ENCODE measurements around the gene UBASH3A. TPM values are rescaled to one million over a fixed set of nuclear protein-coding genes. Genes with fewer than 3 reads are reported as not detected.

The UBASH3A gene
- polyA plus RNA-seq, 4 donors = 0.06 TPM; not detected in 2

GRCh38 chr21:42443876-42444744, 40.4 kb downstream of the UBASH3A start:
- no peak for DNase-seq (ENCODE audit: low read depth in 4 of 4, low spot score in 2 of 4)

DNA sequence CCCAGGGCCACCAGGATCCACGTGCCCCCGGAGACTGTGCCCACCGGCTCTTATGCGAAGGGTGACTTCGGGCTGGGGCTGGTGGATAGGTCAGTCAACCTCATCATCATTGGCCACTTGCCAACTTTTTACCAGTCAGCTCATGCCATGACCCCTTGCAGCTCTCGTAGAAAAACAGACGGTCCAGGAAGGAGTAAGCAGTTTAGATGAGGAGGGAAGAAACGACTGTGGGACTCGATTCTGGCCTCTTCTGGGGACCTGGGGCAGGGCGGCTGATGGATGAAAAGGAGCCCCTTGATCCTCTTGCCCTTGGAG, 41.0 kb downstream of the UBASH3A start:
- no peak for DNase-seq (ENCODE audit: low read depth in 4 of 4, low spot score in 2 of 4)

DNA sequence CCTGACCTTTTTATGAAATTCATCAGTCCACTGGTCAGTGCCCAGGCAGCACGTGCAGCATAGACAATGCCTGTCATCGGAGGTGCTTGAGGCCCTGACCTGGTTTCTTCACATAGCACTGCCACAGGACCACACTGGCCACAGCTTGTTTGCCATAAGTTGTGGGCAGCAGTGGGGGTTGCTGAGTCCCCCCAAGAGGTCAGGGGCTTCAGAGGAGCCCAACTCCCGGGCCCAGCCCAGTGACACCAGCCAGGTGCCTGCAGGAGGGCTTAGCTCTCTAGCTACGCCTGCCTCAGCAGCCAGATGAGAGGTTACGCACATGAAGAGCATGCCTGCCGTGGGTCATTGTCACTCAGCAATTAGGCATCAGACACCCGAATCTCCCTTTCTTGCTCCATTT, 41.6 kb downstream of the UBASH3A start:
- DNase-seq (ENCODE audit: low read depth in 4 of 4, low spot score in 2 of 4) = no peak

DNA sequence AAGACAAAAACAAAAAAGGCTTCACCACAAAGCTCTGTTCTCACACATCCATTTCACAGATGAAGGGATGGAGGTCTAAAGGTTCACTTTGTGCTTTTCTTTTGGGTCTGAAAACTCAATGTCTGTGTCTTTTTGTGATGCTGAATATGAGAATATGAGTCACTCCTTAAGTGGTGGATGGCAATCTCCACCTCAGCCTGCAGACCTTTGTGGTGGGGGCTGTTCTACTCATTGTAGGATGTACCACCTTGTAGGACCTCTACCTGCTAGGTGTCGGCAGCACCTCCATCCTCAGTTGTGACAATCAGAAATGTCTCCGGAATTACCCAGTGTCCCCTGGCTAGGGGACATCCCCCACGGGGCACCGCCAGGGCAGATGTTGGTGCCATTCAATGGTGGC, 42.8 kb downstream of the UBASH3A start:
- no peak for DNase-seq (ENCODE audit: low read depth in 4 of 4, low spot score in 2 of 4)

GRCh38 chr21:42447182-42447581, 43.5 kb downstream of the UBASH3A start:
- no peak for DNase-seq (ENCODE audit: low read depth in 4 of 4, low spot score in 2 of 4)

GRCh38 chr21:42447732-42448131, 44.0 kb downstream of the UBASH3A start:
- DNase-seq (ENCODE audit: low read depth in 4 of 4, low spot score in 2 of 4) = no peak

GRCh38 chr21:42448686-42449085, 45.0 kb downstream of the UBASH3A start:
- DNase-seq (ENCODE audit: low read depth in 4 of 4, low spot score in 2 of 4) = no peak

- DNase-seq (ENCODE audit: low read depth in 4 of 4, low spot score in 2 of 4) = no peak
Measured at GRCh38 chr21:42451941-42452340, 48.2 kb downstream of the UBASH3A start.

GRCh38 chr21:42452401-42453223, 48.9 kb downstream of the UBASH3A start:
- no peak for DNase-seq (ENCODE audit: low read depth in 4 of 4, low spot score in 2 of 4)

- no peak for DNase-seq (ENCODE audit: low read depth in 4 of 4, low spot score in 2 of 4)
Measured at GRCh38 chr21:42453224-42453985, 49.7 kb downstream of the UBASH3A start.

- DNase-seq (ENCODE audit: low read depth in 4 of 4, low spot score in 2 of 4) = no peak
Measured at GRCh38 chr21:42453986-42454570, 50.4 kb downstream of the UBASH3A start.

DNA sequence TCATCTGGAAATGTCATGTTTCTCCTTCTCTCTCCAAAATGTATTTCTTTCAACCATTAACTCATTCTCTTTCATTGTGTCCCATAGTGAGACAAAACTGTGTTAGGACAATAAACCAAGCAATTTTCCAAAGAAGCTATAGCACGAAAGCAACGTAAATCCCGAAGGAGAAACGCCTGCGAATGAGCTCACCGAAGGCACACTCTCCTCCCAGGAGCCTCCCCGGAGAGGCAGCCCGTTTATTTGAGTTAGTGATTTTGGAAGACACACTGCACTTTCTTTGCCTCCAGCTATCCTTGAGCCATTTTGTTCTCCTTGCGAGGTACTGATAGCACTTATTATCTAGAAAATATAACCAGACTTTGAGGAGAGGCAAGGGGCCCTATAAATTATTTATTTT, 51.1 kb downstream of the UBASH3A start:
- DNase-seq (ENCODE audit: low read depth in 4 of 4, low spot score in 2 of 4) = no peak

GRCh38 chr21:42455196-42455595, 51.5 kb downstream of the UBASH3A start:
- DNase-seq (ENCODE audit: low read depth in 4 of 4, low spot score in 2 of 4) = no peak

GRCh38 chr21:42455754-42456440, 52.2 kb downstream of the UBASH3A start:
- no peak for DNase-seq (ENCODE audit: low read depth in 4 of 4, low spot score in 2 of 4)

GRCh38 chr21:42456457-42456856, 52.8 kb downstream of the UBASH3A start:
- DNase-seq (ENCODE audit: low read depth in 4 of 4, low spot score in 2 of 4) = no peak

DNA sequence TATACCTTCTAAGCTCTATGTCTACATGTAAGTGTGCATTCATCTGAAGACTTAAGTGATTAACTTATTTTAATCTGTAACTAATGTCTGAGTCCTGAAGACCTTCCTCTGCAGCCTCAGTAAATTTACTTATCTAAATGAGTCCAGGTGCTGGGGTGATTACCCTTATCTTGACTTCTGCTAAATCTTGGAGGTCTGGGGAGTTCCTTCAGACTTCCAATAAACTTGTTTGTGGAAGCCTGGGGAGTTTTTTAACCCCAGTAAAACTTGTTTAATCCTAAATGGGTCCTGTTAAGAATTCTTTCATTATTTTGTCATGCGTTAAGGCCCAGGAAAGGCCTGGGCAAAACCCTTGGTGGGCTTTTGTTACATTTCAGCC, 55.4 kb downstream of the UBASH3A start:
- no peak for DNase-seq (ENCODE audit: low read depth in 4 of 4, low spot score in 2 of 4)

DNA sequence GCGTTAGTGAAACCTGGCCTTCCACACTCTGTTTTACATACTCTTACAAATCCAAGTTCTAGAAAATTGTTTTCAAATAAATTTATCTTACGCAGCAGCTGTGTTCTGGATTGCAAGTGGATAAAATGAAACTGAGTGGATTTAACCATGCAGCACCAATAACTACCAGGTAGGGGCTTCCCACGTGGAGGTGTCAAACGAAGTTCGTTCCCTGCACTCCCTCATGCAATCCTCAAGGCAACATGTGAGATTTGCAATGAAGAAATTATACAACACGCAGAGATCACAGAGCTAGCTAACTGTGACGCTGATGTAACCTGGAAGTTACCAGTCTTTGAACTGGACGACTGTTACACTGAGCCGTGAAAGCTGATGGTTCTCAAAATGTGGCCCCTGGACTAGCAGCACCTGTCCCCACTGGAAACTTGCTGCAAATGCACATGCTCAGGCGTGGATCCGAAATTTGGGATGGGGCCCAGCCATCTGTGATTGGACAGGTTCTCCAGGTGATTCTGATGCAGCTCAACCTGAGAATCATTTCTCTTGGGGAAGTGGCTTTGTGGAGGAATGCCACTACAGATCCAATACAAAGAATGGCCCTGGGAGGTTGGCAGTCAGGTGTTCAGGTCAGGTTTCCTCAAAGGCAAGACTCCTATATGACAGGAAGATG, 56.0 kb downstream of the UBASH3A start:
- no peak for DNase-seq (ENCODE audit: low read depth in 4 of 4, low spot score in 2 of 4)

DNA sequence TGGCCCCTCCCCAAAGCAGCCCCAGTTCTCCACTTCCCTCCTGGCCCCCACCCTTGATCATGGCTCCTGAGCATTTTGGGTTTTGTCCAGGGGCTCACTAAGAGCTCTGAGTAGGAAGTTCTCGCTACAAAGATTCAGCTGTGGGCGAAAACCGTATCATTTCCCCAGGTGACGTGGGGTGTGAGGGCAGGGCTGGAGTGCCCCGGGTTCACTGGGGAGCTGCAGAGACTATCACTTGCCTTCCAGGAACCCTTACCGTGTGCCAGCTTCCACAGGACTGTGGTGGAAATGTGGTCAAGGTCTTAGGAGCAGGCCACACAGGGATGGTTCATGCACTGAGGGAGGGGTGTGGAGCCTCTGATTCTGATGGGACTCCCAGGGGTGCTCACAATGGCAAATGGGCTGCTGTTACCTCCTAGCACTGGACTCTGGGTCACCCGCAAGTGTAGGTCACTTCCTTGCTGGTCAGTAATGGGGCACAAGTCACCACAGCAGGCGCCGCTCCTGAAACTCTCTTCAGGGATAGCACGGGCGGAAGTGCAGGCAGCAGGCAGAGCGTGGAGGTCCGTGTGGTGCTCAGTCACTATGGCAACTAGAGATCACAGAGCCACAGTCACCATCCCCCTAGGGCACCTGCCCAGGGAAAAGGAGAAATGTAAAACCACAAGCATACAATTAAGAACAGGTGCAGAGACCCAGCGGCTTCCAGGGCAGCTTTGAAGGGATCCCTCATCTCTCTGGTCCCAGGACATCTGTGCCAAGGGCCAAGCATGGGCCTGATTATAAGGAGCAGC, 56.9 kb downstream of the UBASH3A start:
- DNase-seq (ENCODE audit: low read depth in 4 of 4, low spot score in 2 of 4) = no peak

DNA sequence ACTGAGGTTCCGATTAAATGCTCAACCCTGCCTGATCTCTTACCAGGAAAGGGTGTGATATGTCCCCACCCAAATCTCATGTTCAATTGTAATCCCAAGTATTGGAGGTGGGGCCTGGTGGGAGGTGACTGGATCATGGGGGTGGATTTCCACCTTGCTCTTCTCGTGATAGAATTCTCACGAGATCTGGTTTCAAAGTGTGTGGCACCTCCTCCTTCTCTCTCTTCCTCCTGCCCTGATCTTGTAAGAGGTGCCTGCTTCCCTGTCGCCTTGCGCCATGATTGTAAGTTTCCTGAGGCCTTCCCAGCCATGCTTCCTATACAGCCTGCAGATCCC, 57.5 kb downstream of the UBASH3A start:
- DNase-seq (ENCODE audit: low read depth in 4 of 4, low spot score in 2 of 4) = no peak
